Osteoblast (primary cell): Measurements from ENCODE around the gene NMS. TPM values are rescaled to one million over a fixed set of nuclear protein-coding genes. Genes with fewer than 3 reads are reported as not detected.

Source experiments
- DNase-seq: peaks from one replicate; pipeline ENCODE4 v3.0.0; 2011; ENCODE audit warnings: low spot score, mixed read lengths; ENCODE audit not compliant: insufficient read length; ENCODE audit errors: missing footprints
- H2AFZ ChIP-seq: 2 replicates; pipeline ENCODE4 v1.6.0; 2011; ENCODE audit warnings: mild to moderate bottlenecking, low read length
- H3K27ac ChIP-seq: 2 replicates; pipeline ENCODE4 v1.5.1; 2011; ENCODE audit warnings: mild to moderate bottlenecking, low read depth, low read length, moderate library complexity
- H3K27me3 ChIP-seq: 2 replicates; pipeline ENCODE4 v1.6.0; 2012; ENCODE audit warnings: mild to moderate bottlenecking, control low read depth, inconsistent platforms, low read length, moderate library complexity; ENCODE audit not compliant: insufficient read depth
- H3K36me3 ChIP-seq: 2 replicates; pipeline ENCODE4 v1.5.1; 2011; ENCODE audit warnings: mild to moderate bottlenecking, low read length, control low read depth, moderate library complexity; ENCODE audit not compliant: insufficient read depth
- H3K4me1 ChIP-seq: 2 replicates; pipeline ENCODE4 v1.5.1; 2011; ENCODE audit warnings: mild to moderate bottlenecking, low read length, control low read depth, moderate library complexity; ENCODE audit not compliant: insufficient read depth
- H3K4me2 ChIP-seq: 2 replicates; pipeline ENCODE4 v1.6.0; 2011; ENCODE audit warnings: mild to moderate bottlenecking, low read length; ENCODE audit not compliant: insufficient read depth
- H3K4me3 ChIP-seq: fragments of 200-600 bp; sonication (generic); 3 replicates; pipeline ENCODE4 v1.5.1; 2012; ENCODE audit warnings: mild to moderate bottlenecking, low read length, inconsistent platforms; ENCODE audit not compliant: insufficient read depth
- H3K79me2 ChIP-seq: 2 replicates; pipeline ENCODE4 v1.6.0; 2012; ENCODE audit warnings: mild to moderate bottlenecking, low read length, control low read depth, inconsistent platforms; ENCODE audit not compliant: insufficient read depth
- H3K9me3 ChIP-seq: 2 replicates; pipeline ENCODE4 v1.5.1; 2011; ENCODE audit warnings: low read depth, low read length, control low read depth
- H4K20me1 ChIP-seq: 2 replicates; pipeline ENCODE4 v1.6.0; 2012; ENCODE audit warnings: mild to moderate bottlenecking, low read length, control low read depth; ENCODE audit not compliant: insufficient read depth
- CTCF ChIP-seq: IDR thresholded peaks from 2 replicates; pipeline ENCODE4 v1.5.1; 2011; ENCODE audit warnings: mild to moderate bottlenecking, low read depth, low read length, moderate library complexity; ENCODE audit errors: extremely low read depth
- total RNA-seq: library from RNA; depleted of rRNA; stranded (reverse); fragments of >200 nt; gene quantifications from 2 replicates; pipeline ENCODE4 v1.2.3, GENCODE V29; 2012

NMS gene
- total RNA-seq, 1 donor, result not detected

GRCh38 chr2:100483895-100484294 is 13.6 kb downstream of the NMS start:
- TF ChIP-seq CTCF, result no peak
- Histone ChIP-seq H3K27me3 (peaks cover 3% of the 10 kb centered on the region), H3K4me3 (no peak overlapping the region), H3K79me2 (no peaks in the 10 kb centered on the region), H4K20me1 (no peaks in the 10 kb centered on the region), H2AFZ (no peak overlapping the region), H3K27ac (no peak overlapping the region), H3K4me2 (no peak overlapping the region), H3K36me3 (no peaks in the 10 kb centered on the region), H3K9me3 (no peaks in the 10 kb centered on the region), H3K4me1 (no peaks in the 10 kb centered on the region)
- DNase-seq, result no peak

DNA sequence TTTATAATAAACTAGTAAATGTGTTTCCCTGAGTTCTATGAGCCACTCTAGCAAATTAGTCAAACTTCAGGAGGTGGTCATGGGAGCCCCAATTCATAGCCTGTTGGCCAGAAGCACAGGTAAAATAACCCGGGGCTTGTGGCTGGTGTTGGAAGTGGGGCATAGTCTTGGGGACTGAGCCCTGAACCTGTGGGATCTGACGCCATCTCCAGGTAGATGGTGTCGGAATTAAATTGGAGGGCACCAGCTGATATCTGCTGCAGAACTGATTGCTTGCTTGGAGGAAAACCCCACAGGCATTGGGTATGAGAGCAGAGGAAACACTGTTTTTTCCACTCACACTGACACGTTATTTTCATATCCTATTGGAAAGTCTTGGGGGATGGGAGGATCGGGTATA is 14.1 kb downstream of the NMS start:
- no peaks in the 10 kb centered on the region for H3K9me3 ChIP-seq
- no peak overlapping the region for H2AFZ ChIP-seq
- peaks cover 3% of the 10 kb centered on the region for H3K27me3 ChIP-seq
- no peak for DNase-seq
- H3K79me2 ChIP-seq, result no peaks in the 10 kb centered on the region
- no peaks in the 10 kb centered on the region for H3K4me1 ChIP-seq
- no peak for TF ChIP-seq CTCF
- H3K4me2 ChIP-seq, result no peak overlapping the region
- no peak overlapping the region for H3K4me3 ChIP-seq
- no peaks in the 10 kb centered on the region for H4K20me1 ChIP-seq
- no peaks in the 10 kb centered on the region for H3K36me3 ChIP-seq
- no peak overlapping the region for H3K27ac ChIP-seq

DNA sequence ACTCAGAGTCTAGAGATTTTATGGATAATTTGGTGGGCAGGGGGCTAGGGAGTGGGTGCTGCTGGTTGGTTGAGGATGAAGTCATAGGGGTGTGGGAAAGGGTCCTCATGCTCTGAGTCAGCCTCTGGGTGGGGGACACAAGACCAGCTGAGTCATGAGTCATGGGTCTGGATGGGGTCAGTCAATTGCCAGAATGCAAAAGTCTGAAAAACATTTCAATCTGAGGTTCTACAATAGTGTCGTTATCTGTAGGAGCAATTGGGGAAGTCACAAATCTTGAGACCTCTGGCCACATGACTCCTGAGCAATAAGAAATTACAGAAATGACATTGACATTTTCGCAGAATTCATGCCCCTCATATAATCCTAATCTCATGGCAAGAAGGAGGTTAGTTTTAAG is 15.1 kb downstream of the NMS start:
- no peaks in the 10 kb centered on the region for H3K4me1 ChIP-seq
- H3K27me3 ChIP-seq, result peaks cover 3% of the 10 kb centered on the region
- H3K27ac ChIP-seq, result no peak overlapping the region
- H4K20me1 ChIP-seq, result no peaks in the 10 kb centered on the region
- H3K9me3 ChIP-seq, result no peaks in the 10 kb centered on the region
- no peak overlapping the region for H3K4me2 ChIP-seq
- no peak for DNase-seq
- no peaks in the 10 kb centered on the region for H3K79me2 ChIP-seq
- no peak overlapping the region for H2AFZ ChIP-seq
- H3K36me3 ChIP-seq, result no peaks in the 10 kb centered on the region
- no peak for TF ChIP-seq CTCF
- H3K4me3 ChIP-seq, result no peak overlapping the region

- Histone ChIP-seq H3K36me3 (no peaks in the 10 kb centered on the region), H3K4me1 (no peaks in the 10 kb centered on the region), H3K27ac (no peak overlapping the region), H4K20me1 (no peaks in the 10 kb centered on the region), H3K79me2 (no peaks in the 10 kb centered on the region), H3K9me3 (no peaks in the 10 kb centered on the region), H3K4me3 (no peak overlapping the region), H3K4me2 (no peak overlapping the region), H3K27me3 (no peaks in the 10 kb centered on the region), H2AFZ (no peak overlapping the region)
- no peak for TF ChIP-seq CTCF
- DNase-seq, result no peak
Observed at GRCh38 chr2:100494712-100495111, 24.4 kb downstream of the NMS start.
